AML-193 (cell line): Measurements from ENCODE around the gene TBX6.

Experiments used
- DNase-seq, 2 experiments: peaks; one replicate each; lab custom pipeline; 2025; lab: John Stamatoyannopoulos, UW

TBX6 gene

DNA sequence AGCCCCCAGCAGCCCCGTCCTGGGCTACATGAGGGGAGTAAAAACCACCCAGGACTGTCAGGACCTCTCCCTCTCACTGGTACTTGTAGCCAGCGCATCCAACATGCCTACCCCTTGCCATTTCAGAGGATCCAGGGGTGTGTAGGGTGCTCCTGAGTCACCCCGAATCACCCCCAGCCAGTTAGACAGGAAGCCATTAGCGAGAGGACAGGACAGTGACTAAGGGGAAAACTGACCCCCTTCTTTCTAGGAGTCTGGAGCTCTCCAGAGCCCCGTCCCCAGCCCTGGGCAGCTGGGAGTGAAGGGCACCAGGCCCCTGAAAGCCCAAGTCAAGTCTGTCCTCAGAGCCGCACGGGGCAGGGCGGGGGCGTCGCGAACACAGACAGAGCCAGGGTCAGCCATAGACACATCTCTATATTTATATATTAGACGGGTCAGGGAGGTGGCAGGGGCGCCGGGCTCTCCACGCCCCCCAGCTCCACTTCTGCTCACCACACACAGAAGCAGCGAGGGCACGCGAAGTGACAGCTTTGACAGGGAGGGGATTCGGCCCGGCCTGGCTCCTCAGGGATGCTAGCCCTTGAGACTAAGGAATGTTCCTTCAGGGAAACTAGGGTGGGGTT lies 22.1 kb upstream of the TBX6 start:
- DNase-seq, result no peak

DNA sequence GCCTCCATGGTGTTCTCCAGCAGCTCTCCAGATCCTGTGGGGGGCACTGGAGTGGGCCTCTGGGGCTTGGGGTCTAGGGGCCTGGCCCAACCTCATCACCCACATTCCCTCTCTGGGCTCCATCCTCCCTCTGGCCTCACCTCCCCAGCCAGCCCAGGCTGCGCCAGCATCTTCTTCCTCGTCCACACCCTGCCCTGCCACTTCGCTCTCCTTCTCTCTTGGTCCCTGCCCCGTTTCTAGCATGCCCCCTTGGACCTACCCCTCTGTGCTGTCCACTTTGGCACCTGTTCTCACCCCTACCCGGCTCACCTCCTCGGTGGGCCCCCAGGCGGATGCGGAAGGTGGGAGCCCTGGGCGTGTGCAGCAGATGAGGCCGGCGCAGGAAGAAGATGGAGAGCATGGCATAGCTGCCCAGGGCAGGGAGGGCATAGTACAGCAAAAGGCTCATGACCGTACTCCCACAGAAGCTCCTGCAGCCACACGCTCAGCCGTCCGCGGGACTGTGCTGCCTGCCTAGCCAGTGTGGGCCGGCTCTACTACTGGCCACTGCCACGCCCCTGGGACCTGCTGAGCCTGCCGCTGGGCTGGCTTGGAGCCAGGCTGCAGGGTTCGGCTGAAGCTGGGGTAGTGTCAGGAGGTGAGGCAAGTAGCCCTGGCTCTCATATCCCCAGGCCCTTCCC lies 21.4 kb upstream of the TBX6 start, which contains the start of gene GDPD3:
GDPD3 (minus strand) TSS at position 507 of the 680 bp plus-strand sequence; CDS start at position 448, 59 bp downstream.
- DNase-seq, result no peak

DNA sequence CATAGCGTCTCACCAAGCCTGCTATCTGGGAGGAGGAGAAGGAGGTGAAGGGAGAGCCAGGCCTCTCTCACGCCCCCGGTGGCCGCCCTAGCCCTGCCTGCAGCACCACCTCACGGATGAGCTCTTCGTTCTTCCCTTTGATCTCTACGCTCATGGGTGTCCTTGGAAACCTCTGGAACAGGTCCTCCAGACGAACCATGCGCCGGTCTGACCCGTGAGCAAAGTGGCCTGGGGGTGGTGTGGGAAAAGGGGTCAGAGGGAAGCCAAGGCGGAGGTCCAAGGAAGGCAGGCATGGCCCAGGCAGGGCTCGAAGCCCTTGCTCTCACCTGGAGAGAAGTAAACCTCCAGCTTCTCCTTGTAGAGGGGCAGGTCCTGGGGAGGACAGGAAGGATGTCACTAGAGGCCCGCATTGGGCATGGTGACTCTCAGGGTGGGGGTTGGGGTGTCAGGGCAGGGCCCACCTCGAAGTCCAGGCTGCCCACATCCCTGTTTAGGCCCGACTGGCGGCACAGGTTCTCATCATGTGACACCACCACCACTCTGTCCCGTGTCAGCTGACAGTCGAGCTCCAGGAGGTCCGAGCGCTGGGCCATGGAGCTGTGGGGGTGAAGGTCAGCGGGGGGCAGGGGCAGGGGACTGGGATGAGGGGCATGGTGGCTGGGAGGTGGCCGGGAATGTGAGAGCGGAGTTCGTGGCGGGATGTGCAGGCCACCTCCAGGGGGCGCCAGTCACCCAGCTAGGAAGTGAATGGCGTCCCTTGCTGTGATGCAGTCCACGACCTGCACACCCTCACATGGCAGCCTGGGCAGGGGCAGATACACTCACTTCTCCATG lies 20.7 kb upstream of the TBX6 start:
- peak in 1 of 2 experiments; percentile 16 for DNase-seq

DNA sequence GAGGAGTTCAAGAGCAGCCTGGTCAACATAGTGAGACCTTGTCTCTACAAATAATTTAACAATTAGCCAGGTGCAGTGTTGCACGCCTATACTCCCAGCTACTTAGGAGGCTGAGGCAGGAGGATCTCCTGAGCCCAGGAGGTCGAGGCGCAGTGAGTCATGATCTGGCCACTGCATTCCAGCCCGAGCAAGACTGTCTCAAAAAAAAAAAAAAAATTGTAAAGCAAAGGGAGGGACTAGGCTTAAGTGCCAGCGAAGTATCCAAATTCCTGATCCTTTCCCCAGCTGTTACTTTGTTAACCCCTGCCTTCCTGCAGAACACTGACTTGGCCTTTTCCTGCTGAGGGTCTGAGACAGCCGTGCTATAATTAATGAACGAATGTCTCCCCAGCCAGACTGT lies 18.9 kb upstream of the TBX6 start:
- no peak for DNase-seq

DNA sequence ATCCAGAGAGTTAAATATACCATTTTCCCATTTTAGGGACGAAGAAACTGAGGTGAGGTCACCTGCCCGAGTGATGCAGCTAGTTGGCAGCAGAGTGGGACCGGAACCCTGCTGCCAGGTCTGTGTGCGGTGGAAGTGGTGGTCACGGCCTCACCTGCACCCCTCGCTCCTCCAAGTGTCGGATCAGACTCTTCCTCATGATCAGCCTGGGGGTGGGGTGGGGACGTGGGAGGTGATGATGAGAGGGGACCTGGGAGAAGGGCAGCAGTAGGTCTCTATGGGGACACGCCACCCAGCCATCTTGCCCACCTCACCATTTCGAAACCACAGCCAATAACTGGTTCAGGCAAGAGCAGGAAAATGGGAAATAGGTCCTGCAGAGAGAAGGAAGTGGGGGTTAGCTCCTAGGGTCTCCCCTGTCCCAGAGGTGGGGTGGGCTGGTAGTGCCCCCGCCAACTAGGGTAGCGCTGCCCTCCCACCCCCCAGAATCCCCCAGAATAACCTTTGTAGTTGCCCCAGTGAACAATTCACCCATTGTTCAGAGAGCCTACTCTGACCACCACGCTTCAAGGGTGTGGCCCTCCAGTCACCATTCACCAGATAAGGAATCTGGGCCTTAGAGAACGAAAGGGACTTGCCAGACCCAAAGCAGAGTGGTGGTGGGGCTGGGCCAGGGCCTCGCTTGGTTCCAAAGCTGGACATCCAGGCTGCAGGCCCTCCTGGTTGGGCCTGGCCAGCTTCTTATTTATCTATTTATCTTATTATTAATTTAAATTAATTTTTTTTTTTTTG lies 16.5 kb upstream of the TBX6 start:
- no peak for DNase-seq

DNA sequence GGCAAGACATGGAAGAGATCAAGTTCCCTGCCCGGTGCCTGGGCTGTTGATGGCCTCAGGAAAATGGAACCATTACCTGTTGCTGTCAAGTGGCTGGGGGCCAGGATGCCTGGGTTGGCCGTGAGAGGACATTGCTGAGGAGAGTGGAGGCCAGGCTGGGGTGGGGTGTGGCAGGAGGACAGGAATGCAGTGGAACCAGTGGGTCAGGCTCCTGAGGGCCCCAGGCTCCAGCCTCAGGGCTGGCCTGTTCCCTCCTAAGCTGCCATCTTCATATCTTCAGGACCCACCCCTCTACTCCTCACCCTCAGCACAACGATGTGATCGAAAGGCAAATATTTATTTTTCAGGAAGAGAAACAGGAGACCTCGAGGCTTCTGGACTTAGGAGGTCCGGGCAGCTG lies 12.8 kb upstream of the TBX6 start:
- no peak for DNase-seq

DNA sequence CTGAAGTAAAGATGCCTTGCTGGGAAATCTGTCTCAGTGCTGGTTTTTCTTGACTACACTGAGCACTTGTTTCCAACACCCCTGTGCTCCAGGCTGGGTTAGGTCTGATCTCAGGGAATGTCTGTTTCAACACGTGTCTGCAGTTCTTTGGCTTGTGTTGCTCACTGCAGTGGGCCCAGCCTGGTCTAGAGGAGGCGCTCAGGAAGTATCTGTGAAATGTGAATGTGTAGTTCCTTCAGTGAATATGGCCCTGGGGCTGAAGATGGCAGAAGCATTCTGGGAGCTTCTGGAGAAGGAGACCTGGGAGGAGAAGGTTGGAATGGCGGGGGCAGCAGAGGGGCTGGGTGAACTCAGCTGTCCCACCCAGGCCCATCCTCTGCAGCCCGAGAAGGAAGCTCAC lies 12.4 kb upstream of the TBX6 start:
- DNase-seq, result no peak

DNA sequence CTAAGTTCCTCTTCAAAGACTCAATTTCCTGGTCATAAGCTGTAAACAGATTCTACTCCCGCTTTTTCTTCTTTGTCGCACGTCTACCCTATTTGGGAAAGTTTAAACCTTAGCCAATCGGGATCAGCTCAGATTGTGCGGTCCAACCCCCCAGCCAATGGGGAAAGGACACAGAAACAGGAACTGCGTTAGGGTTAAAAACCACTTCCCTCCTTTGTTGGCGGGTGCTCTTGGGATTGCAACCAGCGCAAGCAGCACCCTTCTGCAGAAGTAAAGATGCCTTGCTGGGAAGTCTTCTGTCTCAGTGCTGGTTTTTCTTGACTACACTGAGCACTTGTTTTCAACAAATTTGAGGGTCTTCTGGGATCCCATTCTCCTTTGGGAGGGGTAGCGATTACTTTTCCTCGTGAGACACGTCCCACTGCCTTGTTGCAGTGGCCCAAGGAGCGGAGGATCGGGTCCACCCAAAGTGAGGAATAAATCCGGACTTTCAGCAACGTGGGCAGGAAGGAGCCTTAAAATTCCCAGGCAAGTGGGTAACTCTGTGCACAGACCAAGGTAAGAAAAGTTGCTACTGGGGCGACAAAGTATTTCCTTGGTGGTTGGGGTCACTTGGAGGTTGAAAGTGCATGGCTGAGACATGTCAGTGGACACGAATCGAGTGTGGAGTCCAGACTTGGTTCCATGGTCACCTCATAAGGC lies 5.3 kb upstream of the TBX6 start:
- no peak for DNase-seq

DNA sequence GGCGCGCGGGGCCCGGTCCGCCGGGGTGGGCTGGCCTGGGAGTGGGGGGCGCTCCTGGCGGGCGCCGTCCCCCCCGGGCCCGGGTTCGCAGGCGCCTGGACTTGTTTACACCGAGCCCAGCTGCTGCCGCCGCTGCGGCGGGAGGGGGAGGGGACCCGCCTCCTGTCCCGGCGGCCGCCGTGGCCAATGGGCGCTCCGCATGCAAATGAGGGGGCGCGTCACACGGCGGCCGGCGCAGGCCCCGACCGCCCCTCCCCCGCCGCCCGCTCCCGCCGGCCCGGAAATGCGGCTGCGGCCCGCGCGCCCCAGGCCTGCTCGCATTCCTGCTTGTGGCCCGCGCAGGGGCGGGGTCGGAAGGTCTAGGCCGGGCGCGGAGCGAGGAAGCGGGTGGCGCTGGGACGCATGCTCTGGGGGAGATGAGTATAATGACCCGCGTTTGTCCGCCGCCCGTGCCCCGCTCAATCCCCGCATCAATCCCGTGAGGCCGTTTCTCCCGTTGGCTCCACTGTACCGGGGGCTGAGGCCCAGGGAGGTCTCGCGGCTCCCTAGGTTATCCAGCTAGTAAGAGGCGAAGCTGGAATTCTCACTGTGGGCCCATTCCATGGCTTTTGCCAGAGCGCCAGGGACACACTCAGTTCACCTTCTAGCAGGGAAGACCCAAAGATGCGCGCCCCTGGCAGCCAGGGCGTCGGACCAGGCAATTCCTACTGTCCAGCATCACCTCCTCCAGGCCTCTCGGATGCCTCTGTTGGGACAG lies 4.6 kb upstream of the TBX6 start, which contains the start of gene YPEL3:
YPEL3 (minus strand) TSS at position 109 of the 757 bp plus-strand sequence. CDS start 731 bp downstream, outside the sequence.
- peak; percentile 53 to 62 for DNase-seq

DNA sequence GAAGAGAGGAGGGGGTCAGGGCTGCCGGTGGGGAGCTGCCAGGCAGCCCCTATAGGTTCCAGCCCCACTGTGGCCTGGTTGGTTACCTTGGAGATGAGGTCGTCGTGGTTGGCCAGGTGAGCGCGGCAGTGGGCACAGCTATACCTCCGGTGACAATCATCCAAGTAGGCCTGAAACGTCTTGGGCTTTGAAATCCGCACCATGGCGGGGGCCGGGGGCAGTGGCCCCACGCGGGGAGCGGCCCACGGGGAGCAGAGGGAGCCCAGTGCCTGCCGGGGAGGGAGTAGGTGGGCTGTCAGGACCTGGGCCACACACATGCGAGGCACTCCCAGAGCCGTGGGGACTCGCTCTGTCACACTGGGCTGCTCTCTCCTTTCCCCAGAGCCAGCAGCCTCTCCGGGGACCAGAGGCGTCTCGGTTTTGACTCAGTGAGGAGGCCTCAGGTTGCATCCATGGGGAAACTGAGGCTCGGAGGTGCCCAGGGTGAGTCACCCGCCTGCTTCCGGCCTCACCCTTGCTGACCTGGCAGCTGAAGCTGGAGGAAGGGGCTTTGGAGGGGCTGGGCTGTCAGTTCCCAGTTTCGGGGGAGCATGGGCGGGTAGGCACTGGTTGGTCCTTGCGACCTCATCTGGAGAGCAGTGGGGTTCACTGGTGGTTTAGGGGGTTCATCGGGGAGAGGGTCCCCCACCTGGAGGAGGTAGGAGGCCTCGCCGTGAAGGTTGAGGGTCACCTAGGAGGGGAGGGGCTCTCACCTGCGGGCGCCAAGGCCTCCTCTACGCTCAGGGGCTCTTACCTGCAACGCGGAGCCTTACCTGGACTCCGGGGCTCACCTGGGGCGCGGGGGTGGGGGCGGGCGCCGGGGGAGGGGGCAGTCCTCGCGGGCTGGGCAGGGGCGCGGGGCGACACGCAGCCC lies 3.7 kb upstream of the TBX6 start:
- DNase-seq, result no peak

DNA sequence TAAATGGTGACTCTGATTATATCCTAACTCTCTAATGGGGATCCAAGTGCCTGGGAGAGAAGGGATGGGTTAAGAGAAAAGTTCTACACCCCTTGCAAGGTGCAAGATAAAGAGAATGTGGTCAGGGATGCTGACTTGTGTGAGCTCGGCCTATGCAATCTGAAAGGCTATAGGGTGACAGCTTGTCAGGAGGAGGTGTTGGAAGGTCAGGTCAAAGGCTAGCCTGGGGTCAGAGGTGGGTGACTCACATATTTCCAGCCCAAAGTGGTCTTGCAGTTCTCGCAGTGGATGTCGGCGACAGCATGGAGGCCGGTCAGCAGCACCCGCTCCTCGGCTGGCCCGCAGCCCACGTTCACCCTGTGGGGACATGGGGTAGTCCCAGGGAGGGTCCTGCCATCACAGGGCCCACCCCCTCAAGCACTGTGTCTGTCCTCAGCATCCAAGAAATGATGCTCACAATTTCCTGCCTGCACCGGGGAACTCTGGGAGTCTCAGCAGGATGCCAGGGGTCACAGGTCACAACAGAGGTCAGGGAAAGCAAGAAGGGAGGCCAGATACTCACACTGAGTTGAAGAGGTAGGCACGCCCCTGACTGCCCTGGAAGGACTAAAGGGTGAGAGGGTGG lies 2.9 kb upstream of the TBX6 start:
- no peak for DNase-seq

DNA sequence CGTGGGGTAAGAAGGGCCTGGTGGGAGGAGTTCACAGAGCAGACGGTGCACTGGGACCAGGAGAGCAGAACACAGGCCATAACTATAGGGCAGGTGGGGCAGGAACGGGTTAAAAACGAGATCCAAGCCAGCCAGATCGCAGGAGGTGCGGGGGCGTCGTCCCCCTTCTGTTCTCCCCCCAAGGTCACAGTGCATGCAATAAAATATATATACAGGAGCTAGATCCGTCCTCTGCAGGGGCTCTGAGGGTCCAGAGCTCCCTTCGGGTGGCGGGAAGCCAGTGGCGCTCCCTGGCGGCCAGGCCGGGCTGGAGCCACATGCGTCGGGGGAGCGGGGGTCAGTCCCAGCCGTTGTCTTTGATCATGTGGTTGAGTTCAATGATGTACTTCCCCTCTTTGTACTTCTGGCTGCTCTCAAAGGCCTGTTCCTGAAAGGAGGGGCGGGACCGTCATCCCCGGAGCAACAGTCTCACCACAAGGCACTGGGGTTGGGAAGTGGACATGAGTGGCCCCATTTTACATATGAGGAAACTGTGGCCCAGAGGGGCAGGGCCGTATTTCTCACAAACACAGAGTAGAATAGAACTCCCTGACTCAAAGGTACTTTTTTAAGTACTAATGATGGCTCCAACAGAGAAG lies 768 bp upstream of the TBX6 start:
- peak; percentile 96 to 98 for DNase-seq

DNA sequence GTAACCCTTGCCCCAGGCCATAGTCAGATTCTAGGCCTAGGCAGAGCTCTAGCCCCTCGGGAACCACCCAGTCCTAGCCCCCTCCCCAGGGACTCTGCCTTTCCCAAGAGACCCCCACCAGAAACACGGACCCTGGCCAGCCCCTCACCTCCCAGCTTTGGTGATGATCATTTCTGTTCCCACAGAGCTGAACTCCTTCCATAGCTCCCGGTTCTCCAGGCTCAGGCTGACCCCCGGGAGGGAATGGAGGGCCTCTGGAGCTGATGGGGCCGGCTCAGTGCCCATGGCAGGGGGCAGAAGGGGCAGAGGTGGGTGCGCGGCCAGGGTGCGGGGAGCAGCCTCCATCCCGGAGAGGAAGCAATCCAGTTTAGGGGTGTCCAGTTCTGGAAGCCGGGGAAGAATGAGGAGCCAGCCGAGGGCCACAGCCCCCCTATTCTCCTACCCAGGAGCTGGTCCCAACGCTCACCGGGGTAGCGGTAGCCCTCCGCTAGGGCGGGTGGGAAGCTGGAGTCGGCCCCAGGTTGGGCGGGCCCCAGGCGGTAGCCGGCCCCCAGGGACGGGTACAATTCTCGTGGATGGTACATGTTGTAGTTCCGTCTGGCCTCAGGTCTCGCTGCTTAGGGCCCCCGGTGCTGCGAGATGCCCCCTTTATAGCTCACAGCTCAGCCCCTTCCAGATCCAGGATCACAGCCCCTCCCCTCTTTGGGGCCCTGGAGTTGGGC lies 953 bp downstream of the TBX6 start:
- no peak for DNase-seq

DNA sequence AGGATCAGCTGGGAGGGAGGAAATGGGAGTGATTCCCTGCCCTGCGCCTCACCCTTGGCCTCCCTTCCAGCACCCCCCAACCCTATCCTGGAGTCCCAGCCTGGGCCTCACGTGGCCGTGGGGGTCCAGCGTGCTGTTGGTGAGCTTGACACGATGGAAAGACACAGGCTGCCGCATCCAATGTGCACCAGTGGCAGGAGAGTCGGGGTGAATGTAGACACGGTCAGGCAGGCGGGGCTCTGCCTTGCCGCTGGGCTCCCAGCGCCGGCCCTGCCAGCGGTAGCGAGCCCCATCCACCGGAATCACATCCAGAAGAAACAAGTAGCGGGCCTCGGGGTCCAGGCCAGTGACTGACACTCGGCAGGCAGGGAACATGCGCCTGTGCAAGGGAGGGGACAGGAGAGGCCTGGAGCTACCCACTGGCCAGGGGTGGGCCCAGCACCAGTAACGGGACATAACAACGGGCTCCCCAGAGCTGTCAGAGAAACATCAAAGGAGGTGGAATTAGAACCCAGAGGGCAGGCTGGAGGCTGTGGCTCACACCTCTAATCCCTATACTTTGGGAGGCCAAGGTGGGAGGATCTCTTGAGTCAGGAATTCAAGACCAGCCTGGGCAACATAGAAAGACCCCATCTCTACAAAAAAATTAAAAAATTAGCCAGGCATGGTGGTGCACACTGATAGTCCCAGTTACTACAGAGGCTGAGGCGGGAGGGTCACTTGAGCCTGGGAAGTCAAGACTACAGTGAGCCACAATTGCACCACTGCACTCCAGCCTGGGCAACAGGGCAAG lies 2.7 kb downstream of the TBX6 start:
- DNase-seq, result no peak

DNA sequence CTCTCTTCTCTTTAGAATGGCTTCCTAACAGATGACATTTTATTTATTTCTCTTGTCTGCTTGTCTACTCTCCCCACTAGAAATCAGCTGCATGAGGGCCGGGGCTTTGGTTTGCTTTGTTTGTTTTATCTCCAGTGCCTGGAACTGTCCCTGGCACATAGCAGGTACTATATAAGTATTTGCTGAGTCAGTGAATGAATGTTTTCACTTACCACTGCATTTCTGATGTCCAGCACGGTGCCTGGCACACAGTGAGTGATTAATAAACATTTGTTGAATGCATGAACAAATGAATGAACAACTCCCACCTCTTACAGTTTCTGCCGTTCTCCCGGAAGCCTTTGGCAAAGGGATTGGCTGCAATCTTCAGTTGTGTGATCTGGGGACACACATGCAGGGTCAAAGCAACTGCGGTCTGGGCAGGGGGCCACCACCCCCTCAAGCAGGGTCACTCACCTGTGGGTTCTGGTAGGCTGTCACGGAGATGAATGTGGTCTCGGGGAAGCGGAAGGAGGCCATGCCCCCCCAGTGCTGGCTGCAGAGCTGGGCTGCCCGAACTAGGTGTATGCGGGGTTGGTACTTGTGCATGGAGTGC lies 3.4 kb downstream of the TBX6 start:
- no peak for DNase-seq

DNA sequence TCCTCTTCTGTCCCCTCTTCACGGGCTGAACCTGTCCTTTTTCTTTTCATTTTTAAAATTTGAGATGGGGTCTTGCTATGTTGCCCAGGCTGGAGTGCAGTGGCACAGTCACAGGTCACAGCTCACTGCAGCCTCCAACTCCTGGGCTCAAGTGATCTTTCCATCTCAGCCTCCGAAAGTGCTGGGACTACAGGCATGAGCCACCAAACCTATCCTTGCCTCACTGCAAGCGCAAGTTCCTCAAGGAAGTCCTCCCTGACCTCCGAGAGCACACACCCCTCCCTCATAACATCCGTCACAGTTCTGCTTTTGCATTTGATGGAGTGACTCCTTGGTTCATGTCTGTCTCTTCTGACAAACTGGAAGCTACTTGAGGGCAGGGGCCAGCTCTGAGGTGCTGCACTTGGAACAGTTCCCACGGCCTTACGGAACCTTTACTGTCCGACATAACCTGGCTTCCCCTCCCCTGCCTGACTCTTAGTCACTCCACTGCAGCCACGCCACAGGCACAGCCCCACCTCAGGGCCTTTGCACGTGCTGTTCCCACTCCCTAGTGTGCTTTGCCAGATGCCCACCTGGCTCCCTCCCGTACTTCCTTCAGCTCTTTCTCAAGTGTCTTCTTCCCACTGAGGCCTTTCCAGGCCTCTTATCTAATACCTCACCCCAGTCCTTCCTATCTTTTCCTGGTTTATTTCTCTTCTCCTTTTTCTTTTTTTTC lies 4.4 kb downstream of the TBX6 start:
- DNase-seq, result no peak
